ENCODE measurements around the gene USP46.

Gene USP46

DNA sequence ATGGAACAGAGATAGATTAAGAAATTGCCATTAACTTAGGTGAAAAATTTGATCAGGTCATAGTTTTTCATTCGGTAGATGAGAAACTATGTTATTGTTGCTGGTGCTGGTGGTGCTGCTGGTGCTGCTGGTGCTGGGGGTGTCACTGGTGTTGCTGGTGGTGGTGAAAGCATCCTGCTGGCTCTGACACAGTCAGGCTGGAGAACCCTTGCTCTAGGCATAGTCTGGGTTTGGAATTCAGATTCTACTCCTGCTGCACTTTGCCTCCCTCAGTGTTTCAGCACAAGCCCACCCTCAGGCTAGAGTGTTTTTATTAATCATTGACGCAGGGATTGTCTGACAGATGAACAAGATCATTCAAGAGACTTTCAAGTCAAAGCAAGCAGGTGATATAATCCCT lies 80.2 kb downstream of the USP46 start:
- no peak for DNase-seq (ENCODE audit: low read depth, low spot score)
- H3K27ac ChIP-seq = no peak overlapping the region

DNA sequence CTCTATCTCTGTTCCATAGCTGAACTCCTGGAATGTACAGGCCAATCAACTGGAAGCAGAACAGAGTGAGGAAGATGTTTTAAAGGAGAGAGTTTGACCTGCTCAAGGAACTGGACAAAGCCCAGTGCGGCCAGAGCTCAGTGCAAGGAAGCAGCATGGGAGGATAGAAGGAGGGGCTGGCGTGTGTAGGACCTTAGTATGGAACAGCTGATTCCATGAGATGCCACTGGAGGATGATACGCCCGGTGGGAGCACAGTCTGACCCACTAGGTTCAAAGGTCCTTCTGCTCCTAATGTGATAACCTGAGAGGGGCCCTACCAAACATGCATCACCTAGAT lies 81.5 kb downstream of the USP46 start:
- DNase-seq (ENCODE audit: low read depth, low spot score) = no peak
- H3K27ac ChIP-seq = no peak overlapping the region

DNA sequence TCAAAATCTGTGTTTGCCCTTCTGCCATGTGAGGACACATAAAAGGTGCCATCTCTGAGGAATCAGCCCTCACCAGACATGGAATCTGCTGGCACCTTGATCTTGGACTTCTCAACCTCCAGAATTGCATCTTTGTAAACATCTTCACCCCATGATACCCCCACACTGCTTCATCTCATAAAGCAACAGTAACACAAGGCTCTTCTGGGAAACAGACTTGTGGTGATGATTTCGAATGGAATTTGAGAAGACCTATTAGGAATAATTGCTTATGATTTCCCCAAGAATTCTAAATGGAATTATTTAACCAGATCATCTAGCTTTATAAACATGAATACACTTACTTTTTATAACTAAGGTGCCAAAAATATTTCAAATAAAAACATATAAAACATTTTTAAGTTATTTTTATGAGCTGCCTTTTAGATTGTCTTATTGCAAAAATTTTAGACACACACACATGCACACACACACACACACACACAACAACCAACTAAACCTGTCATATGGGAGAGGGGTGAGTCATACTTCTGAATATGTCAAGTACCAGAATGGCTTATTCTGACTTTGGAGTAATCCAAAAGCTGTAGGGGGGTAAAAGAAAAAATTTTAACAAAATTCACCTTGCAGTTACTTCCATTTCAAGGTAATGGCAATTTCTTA lies 82.0 kb downstream of the USP46 start:
- H3K27ac ChIP-seq = no peak overlapping the region
- peak; percentile 41 for DNase-seq (ENCODE audit: low read depth, low spot score)

DNA sequence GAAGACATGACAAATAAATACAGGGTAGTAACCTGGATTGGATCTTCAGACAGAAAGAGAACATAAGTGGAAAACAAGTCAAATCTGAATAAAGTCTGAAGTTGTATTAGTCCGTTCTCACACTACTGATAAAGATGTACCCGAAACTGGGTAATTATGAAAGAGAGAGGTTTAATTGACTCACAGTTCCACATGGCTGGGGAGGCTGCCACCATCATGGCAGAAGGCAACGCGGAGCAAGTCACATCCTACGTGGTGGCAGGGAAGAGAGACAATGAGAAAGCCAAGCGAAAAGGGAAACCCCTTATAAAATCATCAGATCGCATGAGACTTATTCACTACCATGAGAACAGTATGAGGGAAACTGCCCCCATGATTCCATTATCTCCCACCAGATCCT lies 82.8 kb downstream of the USP46 start:
- DNase-seq (ENCODE audit: low read depth, low spot score) = no peak
- H3K27ac ChIP-seq = no peak overlapping the region

DNA sequence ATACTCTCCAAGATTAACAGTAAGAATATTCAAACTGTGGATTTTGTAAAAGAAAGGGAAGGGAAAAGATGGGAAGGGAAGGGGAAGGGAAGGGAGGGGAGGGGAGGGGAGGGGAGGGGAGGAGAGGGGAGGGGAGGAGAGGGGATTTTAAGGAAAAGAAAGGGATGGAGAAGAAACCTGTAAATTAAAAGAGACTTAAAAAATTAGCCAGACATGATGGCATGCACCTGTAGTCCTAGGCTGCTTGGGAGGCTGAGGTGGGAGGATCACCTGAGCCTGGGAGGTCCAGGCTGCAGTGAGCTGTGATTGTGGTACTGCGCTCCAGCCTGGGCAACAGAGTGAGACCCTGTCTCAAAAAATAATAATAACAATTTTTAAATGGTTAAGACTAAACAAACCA lies 83.7 kb downstream of the USP46 start:
- DNase-seq (ENCODE audit: low read depth, low spot score) = no peak
- no peak overlapping the region for H3K27ac ChIP-seq

DNA sequence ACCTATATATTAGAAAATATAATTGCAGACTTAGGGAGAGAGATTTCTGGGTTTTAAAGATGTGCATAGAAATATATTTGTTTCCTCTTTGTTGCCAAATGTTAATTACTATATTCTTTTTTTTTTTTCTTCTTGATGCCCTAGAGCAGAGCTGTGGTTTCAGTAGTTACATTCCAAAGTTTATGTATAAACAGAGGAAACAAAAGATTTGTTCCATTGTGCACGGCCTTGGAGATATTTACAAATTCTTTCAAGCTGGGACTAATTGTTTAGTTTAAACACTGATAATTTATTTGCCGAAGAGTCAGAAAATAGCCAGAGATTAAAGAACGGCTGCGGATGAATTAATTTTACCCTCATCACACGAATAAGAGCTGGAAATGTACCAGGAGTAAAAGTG lies 85.1 kb downstream of the USP46 start:
- no peak for DNase-seq (ENCODE audit: low read depth, low spot score)

DNA sequence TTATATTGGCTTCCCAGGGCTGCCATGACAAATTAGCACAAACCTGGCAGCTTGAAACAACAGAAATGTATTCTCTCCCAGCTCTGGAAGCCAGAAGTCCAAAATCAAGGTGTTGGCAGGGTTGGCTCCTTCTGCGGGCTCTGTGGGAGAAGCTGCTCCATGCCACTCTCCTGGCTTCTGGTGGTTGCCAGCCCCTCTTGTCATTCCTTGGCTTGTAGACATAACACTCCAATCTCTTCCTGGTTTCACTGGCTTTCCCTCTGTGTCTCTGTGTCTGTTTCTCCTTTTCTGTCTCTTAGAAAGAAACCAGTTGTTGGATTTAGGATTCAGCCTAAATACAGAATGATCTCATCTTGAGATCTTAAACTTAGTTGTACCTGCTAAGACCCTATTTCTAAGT lies 85.5 kb downstream of the USP46 start:
- peak overlapping the region; percentile 60 for H3K27ac ChIP-seq
- DNase-seq (ENCODE audit: low read depth, low spot score) = no peak

More for the DNA sequence above, 85.1 kb downstream of the USP46 start:
- H3K27ac ChIP-seq = peak overlapping the region; percentile 60

DNA sequence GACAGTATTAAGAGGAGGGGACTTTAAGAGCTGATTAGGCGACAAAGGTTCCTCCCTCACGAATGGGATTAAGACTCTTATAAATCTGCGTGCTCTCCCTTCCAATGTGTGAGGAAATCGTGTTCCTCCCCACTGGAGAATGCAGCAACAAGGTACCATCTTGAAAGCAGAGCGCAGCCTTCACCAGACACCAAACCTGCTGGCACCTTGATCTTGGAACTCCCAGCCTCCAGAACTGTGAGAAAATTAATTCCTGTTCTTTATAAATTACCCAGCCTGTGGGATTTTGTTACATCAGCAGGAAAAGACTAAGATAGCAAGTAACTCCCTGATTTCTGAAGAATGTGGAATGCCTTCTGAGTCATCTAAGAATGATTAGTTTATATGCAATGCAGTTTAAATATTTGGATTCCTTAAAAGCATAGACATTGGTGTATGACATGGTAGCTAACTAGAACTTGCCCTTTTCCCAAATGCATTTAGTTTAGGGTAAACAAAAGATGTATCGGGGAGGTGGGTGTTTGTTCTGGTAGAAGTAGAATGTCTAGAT lies 86.1 kb downstream of the USP46 start:
- H3K27ac ChIP-seq = peak overlapping the region; percentile 60

DNA sequence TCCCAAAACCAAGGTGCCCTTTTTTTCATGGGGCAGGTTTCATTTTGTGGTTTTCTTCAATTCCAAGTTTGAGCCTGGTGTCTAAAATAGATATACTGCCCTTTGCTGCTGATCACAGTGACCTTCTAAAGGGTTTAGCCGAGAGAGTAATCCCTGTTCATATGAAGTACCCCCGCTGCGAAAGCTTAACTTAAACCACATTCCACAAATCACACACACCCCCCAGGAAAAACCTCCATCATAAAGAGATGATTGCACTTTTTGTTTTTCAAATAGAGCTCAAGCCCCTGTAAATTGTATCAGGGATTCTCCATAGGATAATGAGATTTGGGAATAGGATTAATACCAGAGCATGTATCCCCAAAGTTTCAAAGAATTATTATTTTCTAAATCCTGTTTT lies 90.8 kb downstream of the USP46 start:
- H3K27ac ChIP-seq = no peak overlapping the region
- no peak for DNase-seq (ENCODE audit: low read depth, low spot score)

More for the DNA sequence above, 86.1 kb downstream of the USP46 start:
- no peak for DNase-seq (ENCODE audit: low read depth, low spot score)

DNA sequence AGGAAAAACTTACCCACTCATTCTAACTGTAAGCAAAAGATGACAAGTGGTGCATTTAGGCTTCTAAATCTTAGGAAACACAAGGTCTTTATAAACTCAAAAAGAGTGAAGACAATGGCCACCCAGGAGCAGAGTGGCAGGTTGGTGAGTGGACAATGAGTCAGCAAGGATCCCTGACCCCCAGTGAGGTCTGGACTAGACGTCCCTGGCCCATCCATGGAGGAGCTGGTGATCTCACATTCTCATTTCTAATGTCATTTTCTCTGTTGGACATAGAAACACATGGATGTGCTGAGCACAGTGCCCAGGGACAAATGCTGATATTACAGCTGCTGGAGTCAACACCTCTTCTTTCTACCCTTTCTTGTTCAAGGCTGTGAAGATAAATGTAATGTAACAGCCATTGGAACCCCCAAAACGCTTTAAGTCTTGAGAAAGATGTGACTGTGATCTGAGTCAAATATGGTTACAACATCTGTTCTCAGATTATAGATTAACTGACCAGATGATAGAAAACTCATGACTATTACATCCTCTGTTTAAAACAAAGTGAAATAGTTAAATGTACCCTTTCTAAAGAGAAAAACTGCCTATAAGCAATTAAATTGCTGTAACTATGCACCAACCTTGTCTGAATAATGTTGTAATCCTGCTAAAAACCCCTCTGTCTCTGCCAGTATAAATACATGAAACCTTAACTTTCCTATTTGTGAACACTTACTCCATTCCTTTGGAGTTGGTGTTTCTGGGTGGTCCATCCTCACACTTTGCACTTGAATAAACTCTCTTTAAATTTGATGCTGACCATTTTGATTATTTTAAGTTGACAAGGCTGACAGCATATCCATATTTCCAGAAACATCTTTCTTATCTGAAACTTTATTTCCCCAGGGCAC lies 92.7 kb downstream of the USP46 start:
- no peak overlapping the region for H3K27ac ChIP-seq
- no peak for DNase-seq (ENCODE audit: low read depth, low spot score)

DNA sequence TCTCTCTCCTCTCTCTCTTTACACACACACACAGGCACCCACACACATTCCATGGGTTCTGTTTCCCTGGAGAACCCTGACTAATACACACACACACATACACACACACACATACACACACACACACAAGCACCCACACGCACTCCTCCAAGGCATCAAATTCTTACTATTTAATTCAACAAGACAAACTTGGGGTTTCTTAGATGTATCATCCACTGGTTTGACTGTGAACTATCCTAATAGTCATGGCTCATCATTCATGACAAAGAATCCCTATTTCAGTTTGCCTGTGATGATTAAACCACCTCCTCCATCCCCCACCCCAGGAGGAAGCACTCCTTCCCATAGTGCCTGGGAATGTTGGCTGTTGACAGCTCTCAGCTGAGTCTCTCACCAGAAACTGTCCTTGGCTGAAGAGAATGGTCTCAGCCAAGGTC lies 98.2 kb downstream of the USP46 start:
- peak; percentile 93 for DNase-seq (ENCODE audit: low read depth, low spot score)
- peak overlapping the region; percentile 16 for H3K27ac ChIP-seq

DNA sequence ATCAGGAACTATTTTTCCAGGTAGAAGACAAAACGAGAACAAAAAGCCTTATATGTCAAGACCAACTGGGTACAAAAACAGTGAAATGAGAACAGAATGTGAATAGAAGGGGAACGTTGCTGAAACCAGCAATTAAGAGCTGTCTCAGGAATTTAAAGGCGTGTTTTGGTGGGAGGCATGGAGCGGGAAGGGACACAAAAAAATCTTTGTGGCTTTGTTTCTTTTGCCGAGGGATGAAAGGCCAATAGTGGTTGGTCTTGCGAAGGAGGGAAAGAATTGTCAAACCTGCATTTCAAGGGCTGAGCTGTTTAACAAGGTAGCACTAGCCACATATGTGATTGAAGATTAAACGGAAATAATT lies 103.8 kb downstream of the USP46 start:
- H3K27ac ChIP-seq = no peak overlapping the region
- DNase-seq (ENCODE audit: low read depth, low spot score) = no peak

DNA sequence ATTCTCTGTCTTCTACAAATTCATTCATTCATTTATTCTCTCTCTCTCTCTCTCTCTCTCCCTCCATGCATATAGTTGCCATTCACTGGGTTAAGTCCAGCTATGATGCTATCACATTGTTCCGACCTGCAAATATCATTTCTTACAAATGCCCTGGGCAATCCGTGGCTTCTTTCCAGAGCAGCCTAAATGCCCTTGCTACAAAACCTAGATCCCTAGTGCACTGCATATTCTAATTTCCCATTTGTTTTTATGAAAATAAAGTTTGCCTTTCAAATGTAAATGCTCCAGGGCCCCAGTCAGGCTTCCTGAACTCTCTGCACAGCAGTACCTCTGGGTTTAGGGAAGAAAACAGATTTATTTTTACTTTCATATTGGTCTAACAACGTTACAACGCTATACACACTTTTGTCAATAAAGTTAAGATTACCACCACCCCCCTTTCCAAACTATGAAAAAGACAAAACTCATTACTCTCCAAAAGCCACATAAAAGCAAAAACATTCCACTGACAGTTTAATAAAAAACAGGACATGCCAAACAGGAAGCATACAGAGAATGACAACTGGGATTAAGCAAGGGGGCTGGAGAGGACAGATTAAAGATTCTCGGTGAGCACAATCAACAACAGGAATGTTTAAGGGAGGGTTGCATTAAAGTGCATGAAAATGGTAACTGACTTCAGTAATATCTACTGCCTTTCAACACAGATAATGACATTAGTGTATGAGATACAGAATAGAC lies 104.3 kb downstream of the USP46 start:
- DNase-seq (ENCODE audit: low read depth, low spot score) = no peak
- H3K27ac ChIP-seq = no peak overlapping the region

DNA sequence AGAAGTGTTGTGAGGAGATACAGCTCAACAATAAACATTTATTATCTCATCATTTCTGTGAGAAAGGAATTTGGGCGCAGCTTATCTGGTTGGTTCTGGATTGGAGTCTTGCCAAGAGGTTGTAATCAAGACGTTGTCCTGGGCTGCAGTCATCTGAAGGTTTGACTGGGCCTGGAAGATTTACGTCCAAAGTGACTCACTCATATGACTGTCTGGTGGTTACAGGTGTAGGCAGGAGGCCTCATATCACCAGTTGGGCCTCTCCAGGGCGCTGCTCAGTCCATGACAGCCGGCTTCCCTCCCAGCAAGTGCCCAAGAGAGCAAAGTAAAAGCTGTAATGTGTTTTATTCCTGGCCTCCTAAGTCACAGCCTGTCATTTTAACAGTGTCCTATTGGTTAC lies 106.3 kb downstream of the USP46 start:
- DNase-seq (ENCODE audit: low read depth, low spot score) = peak; percentile 20
- no peak overlapping the region for H3K27ac ChIP-seq

DNA sequence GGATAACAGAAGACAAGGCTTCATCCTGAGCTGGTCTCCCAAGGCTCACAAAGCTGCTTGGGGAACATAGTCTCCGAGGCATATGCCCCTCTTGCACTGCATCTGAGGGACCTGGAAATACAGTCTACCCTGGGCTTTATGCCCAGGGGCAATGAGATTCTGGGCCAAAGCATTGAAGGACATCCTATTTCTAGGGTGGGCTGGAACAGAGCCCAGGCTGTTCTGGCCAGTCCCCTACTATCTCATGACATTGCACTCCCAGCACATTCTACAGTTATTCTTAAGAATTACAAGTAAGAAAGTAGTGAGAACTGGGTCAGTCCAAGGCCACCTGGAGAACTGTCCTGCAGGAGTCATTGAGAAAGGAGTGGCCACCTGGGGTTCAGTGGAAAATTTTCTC lies 107.6 kb downstream of the USP46 start:
- no peak for DNase-seq (ENCODE audit: low read depth, low spot score)
- no peak overlapping the region for H3K27ac ChIP-seq

DNA sequence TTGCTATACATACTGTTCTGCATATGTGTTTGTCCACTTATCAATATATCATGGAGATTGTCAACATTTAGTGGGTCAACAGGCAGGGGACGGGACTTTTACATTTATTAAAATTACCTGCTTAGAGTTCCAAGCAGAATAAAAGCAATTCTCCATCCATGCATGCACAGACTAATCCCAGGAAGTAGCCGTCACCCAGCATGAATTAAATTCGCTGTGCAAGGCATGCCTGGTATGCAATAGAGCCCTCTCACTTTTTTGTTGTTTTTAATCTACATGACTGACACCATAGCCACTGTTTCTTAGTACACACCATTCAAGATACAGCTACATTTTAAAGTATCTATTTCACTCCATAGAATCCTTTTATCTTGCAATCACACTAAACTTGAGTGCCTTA lies 108.9 kb downstream of the USP46 start:
- DNase-seq (ENCODE audit: low read depth, low spot score) = peak; percentile 37
- H3K27ac ChIP-seq = peak overlapping the region; percentile 58

DNA sequence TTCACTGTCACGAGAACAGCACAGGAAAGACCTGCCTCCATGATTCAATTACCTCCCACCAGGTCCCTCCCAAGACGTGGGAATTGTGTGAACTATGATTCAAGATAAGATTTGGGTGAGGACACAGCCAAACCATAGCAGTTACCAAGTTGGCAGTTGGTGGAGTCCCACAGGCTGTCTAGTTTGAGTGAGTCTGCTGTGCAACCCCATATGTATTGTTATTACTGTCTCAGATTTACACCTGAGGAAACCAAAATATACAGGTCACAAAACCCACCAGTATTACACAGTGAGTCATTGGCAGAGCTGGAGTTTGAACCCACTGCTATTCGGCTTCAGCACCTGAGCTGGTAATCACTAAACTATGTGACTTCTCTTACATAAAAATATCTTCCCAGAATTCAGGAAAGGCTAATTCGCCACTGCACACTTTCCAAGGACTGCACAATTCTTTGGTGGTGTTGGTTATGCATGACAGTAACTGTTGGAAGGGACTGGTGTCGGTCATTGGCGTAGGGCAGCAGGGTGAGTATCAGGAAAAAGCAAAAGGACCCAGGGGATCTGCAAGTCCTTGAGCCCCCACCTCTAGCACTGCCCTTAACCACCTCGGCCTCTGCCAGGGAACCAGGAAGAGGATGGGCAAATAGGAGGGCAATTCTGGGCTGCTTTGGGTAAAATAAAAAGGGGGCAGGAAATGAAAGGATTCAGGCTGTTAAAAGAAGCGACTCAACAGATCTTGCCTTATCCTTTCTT lies 110.1 kb downstream of the USP46 start:
- H3K27ac ChIP-seq = peak overlapping the region; percentile 58
- no peak for DNase-seq (ENCODE audit: low read depth, low spot score)

DNA sequence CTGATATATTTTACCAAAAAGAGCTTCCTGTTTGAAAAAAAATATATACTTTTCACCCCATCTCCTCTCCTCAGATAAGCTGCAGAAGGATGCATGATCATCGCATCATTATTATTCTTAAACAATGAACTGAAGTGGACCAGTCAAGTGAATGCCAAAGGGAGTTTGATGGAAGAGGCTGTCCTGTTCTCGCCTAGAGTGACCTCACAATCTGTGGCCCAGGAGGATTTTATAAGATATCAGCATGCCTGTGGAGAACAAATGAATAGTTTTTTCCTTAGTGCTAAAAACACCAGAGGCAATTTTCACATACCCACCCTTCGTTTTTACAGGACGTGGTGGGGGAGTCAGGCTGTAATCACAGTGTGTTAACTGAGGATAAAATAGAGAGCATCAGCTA lies 112.7 kb downstream of the USP46 start:
- H3K27ac ChIP-seq = no peak overlapping the region
- no peak for DNase-seq (ENCODE audit: low read depth, low spot score)

DNA sequence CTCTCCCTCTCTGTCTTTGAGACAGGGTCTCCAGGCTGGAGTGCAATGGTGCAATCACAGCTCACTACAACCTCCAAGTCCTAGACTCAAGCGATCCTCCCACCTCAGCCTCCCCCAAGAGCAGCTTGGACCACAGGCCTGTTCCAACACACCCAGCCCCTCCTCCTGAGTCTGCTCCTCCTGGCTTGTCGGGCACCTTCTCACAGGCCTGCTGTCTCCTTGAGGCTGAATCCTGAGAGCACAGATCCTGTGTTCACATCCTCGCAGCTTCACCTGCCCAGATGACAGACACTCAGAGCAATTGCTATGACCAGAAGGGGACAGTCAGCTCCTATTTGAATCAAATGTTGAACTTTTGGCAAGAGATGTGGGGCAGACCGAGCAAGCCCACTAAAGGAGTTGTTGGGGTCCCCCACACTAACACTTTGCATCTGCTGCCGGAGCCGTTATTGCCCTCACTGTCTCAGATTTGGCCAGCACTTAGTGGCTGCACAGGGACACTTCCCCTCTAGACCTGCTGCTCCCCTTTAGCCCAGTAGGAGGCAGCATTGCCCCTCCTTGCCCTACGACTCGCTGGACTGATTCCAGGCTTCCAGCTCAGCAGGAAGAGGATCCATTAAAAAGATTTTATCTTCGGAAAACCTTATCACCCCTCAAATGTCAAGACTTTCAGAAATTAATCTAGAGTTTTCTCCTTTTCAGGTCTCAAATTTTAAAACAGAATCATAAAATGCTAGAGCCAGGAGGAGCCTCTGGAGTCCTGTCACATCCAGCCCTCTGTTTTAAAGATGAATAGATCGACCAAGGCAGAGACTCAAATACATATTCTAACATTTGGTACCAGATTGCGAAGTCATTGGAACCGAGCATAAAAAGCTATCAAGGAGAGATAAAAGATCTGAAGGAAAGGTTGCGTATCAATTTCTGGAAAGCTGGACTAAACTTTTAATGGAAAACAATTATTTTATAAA lies 113.7 kb downstream of the USP46 start:
- DNase-seq (ENCODE audit: low read depth, low spot score) = no peak
- no peak overlapping the region for H3K27ac ChIP-seq
